HG03432 (cell line): ENCODE data around the gene RERE.

Experiments
- ATAC-seq: cut with Tn5 transposase; IDR thresholded peaks from one replicate; pipeline ENCODE4 v1.9.1; 2021; ENCODE audit warnings: mild to moderate bottlenecking, moderate library complexity; ENCODE audit not compliant: unreplicated experiment

The RERE gene

GRCh38 chr1:8347635-8348034 lies 469.8 kb downstream of the RERE start:
- no peak for ATAC-seq

GRCh38 chr1:8345621-8346415 lies 471.6 kb downstream of the RERE start:
- no peak for ATAC-seq

- no peak for ATAC-seq
Measured at GRCh38 chr1:8344893-8345507, 472.4 kb downstream of the RERE start.

GRCh38 chr1:8343464-8344001 lies 473.9 kb downstream of the RERE start:
- no peak for ATAC-seq

GRCh38 chr1:8343044-8343443 lies 474.4 kb downstream of the RERE start:
- no peak for ATAC-seq

GRCh38 chr1:8342325-8342724 lies 475.1 kb downstream of the RERE start:
- no peak for ATAC-seq

GRCh38 chr1:8340448-8340847 lies 477.0 kb downstream of the RERE start:
- no peak for ATAC-seq

- no peak for ATAC-seq
Measured at GRCh38 chr1:8339203-8339600, 478.2 kb downstream of the RERE start.

GRCh38 chr1:8338526-8339202 lies 478.8 kb downstream of the RERE start:
- no peak for ATAC-seq

- no peak for ATAC-seq
Measured at GRCh38 chr1:8337776-8338525, 479.5 kb downstream of the RERE start.

GRCh38 chr1:8335246-8335645 lies 482.2 kb downstream of the RERE start:
- no peak for ATAC-seq

GRCh38 chr1:8334106-8334851 lies 483.2 kb downstream of the RERE start:
- ATAC-seq: no peak

GRCh38 chr1:8333246-8333987 lies 484.0 kb downstream of the RERE start:
- no peak for ATAC-seq

GRCh38 chr1:8332806-8333205 lies 484.6 kb downstream of the RERE start:
- no peak for ATAC-seq

- ATAC-seq: no peak
Measured at GRCh38 chr1:8330271-8331125, 486.9 kb downstream of the RERE start.

GRCh38 chr1:8329858-8330257 lies 487.6 kb downstream of the RERE start:
- no peak for ATAC-seq

GRCh38 chr1:8329439-8329838 lies 488.0 kb downstream of the RERE start:
- ATAC-seq: no peak

- ATAC-seq: no peak
Measured at GRCh38 chr1:8328271-8328670, 489.2 kb downstream of the RERE start.

- ATAC-seq: no peak
Measured at GRCh38 chr1:8326265-8326664, 491.2 kb downstream of the RERE start.
